ENCODE measurements around the gene NOL3. TPM values are rescaled to one million over a fixed set of nuclear protein-coding genes. Genes with fewer than 3 reads are reported as not detected.

The NOL3 gene
- total RNA-seq, 2 donors from 2014 or later: 87.5 to 103 TPM

DNA sequence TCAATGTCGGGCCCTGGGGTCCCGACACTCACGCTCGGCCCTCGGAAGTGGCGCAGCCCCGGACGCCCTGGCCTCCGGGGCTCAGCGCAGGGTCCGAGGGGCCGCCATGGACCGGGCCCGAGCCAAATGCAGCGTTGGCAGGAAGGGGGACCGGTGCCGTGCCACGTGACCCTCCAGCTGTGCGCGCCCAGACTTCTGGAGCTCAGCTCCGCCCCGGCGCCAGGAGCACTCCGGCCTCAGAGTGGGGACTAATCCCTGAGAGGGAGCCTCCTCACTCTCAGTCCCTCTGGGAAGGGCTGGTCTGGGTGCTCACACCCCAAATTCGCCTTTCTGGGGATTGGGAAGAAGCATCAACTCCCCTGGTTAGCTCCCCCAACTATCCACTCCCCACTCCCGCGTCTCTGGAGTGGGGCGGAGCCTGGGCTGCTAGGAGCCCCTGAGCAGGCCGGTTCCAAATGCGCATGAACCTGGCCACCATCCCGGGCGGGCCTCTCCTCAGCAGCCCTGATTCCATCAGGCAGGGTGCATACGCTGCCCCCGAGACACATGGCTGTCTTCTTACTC, 19.4 kb upstream of the NOL3 start, which contains the start of gene B3GNT9:
Gene B3GNT9 (minus strand): TSS at position 166 of the 564 bp plus-strand sequence. CDS start 513 bp downstream, outside the sequence.
- TF ChIP-seq, protein P1, sequence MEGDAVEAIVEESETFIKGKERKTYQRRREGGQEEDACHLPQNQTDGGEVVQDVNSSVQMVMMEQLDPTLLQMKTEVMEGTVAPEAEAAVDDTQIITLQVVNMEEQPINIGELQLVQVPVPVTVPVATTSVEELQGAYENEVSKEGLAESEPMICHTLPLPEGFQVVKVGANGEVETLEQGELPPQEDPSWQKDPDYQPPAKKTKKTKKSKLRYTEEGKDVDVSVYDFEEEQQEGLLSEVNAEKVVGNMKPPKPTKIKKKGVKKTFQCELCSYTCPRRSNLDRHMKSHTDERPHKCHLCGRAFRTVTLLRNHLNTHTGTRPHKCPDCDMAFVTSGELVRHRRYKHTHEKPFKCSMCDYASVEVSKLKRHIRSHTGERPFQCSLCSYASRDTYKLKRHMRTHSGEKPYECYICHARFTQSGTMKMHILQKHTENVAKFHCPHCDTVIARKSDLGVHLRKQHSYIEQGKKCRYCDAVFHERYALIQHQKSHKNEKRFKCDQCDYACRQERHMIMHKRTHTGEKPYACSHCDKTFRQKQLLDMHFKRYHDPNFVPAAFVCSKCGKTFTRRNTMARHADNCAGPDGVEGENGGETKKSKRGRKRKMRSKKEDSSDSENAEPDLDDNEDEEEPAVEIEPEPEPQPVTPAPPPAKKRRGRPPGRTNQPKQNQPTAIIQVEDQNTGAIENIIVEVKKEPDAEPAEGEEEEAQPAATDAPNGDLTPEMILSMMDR (IDR thresholded peaks at IDR 0.05): no peak
- Histone ChIP-seq H3K4me1 (peaks cover 0 to 33% of the 10 kb centered on the region in 2 donors), H3K36me3 (peaks cover 18% of the 10 kb centered on the region), H3K4me3 (peak within 1 kb of the TSS; percentile 62 to 71), H3K9me3 (no peaks in the 10 kb centered on the region), H3K27ac (peak within 1 kb of the TSS; percentile 86 to 93), H3K27me3 (no peaks in the 10 kb centered on the region)
- peak; percentile 83 for DNase-seq (ENCODE audit: low spot score)

DNA sequence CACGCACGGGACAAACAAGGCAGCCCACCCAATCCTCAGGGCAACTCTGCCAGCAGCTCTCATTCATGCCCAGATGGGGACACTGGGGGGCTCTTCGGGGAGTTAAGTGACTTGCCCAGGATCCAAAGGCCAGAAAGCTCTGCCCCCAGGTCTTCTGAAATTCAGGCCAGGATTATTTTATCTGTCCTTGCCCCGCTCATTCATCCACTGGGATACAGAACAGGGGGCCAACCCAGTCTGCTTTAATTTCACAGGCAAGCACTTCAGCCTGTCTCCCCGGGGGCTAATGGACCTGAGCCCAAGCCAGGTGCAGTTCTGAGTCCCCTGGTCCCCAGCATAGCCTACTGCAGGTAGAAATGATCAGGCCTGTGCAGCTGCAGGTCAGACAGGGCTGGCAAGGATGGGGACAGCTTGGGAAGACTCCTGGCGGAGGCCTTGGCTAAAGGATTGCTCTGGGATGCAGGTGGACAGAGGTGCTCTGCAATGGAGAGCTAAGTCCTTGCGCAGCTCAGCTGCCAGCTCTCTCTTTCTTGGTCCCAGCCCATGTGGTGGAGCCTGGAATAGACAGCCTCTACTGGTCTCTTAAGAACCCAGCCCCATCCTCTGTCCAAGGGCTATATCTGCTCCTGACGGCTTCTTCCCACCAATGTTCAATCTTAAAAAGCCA, 18.8 kb upstream of the NOL3 start:
- H3K9me3 ChIP-seq: no peaks in the 10 kb centered on the region
- TF ChIP-seq, protein P1 (IDR thresholded peaks at IDR 0.05): no peak
- H3K4me1 ChIP-seq: peaks cover 0 to 33% of the 10 kb centered on the region in 2 donors
- H3K36me3 ChIP-seq: peaks cover 12% of the 10 kb centered on the region
- no peak for DNase-seq (ENCODE audit: low spot score)
- H3K27me3 ChIP-seq: no peaks in the 10 kb centered on the region
- peak overlapping the region; percentile 86 to 93 for H3K27ac ChIP-seq
- peak overlapping the region; percentile 62 to 71 for H3K4me3 ChIP-seq

DNA sequence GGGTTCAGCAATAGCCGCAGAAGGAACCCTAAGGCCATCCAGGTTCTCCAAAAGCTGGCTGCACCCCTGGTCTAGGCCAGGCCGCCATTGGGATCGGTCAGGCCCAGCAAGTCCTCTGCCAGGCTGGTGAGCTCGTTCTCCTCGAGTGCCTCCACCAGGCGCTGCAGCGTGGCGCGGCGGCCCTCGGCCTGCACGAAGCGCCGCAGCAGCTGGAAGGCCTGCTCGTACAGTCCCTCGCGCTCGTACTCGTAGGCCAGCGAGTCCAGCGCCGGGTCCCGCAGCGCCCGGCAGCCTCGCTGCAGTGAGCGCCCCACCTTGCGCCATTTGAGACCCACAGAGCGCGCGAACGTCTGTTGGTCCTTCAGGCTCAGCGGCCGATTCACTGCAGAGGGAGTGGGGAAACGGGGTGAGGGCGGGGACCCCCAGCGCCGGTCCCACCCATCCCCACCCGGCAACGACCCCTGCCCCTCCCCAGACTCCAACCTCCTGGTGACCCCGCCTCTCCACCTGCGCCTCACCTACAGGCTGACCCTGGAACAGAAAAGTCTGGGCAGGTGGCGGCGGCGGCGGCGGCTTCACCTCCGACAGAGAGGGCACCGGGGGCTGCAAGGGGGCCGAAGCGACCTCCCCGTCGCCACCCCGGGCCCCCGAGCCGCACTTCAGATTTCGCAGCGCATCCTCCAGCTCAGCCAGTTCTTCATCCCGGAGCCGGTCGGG, 15.6 kb upstream of the NOL3 start:
- Histone ChIP-seq H3K27me3 (no peaks in the 10 kb centered on the region), H3K4me1 (peaks cover 0 to 41% of the 10 kb centered on the region in 2 donors), H3K36me3 (no peaks in the 10 kb centered on the region), H3K9me3 (no peaks in the 10 kb centered on the region), H3K4me3 (peak overlapping the region in 1 of 2 donors; percentile 34), H3K27ac (no peak overlapping the region)
- DNase-seq (ENCODE audit: low spot score): no peak
- TF ChIP-seq, protein P1 (IDR thresholded peaks at IDR 0.05): no peak

DNA sequence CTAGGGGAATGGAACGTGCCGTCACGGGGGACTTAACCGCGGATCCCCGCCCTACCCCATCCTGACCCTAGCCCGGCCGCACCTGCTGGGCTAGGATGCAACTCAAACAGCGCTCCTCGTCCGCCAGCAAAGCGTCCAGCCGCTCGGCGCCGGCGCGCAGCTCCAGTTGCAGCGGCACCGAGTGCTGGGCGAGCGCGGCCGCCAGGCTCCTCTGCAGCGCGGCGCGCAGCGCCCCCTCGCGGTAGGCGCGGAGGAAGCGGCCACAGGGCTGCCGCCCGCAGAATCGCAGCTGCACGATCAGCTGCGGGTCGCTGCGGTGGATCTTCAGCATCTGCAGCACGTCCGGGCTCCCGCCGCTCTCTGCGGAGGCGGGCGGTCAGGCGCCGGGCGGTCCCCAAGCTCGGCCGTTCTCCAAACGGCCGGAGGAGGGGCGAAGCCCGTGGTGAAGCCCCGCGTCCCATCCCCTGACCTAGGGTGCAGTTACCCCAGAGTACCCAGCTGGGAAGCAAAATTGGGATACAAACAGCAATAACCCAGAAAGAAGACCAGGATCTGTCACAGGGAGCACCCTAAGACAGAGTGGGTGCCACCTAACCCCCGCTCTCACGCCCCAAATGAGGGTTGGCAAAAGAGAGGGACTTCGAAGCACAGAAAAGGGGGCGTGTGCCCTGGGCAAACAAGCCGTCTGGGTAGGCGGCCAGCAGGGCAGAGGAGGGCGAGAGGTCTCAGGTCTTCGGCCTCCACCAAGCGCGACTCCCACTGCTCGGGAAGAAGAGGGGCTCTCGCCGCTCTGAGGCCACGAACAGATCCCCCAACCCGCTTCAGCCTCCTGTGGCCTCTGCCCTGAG, 14.8 kb upstream of the NOL3 start:
- H3K4me3 ChIP-seq: peak overlapping the region in 1 of 2 donors; percentile 34
- peaks cover 0 to 33% of the 10 kb centered on the region in 2 donors for H3K4me1 ChIP-seq
- no peak for DNase-seq (ENCODE audit: low spot score)

More for the DNA sequence above, 14.8 kb upstream of the NOL3 start:
- Histone ChIP-seq H3K27me3 (no peaks in the 10 kb centered on the region), H3K9me3 (no peaks in the 10 kb centered on the region), H3K36me3 (no peaks in the 10 kb centered on the region), H3K27ac (no peak overlapping the region)
- TF ChIP-seq, protein P1 (IDR thresholded peaks at IDR 0.05): peak; percentile 97 to 99

Measured in right atrium auricular region (tissue), 2 donors.